ENCODE measurements around the gene ARF5.

The ARF5 gene

DNA sequence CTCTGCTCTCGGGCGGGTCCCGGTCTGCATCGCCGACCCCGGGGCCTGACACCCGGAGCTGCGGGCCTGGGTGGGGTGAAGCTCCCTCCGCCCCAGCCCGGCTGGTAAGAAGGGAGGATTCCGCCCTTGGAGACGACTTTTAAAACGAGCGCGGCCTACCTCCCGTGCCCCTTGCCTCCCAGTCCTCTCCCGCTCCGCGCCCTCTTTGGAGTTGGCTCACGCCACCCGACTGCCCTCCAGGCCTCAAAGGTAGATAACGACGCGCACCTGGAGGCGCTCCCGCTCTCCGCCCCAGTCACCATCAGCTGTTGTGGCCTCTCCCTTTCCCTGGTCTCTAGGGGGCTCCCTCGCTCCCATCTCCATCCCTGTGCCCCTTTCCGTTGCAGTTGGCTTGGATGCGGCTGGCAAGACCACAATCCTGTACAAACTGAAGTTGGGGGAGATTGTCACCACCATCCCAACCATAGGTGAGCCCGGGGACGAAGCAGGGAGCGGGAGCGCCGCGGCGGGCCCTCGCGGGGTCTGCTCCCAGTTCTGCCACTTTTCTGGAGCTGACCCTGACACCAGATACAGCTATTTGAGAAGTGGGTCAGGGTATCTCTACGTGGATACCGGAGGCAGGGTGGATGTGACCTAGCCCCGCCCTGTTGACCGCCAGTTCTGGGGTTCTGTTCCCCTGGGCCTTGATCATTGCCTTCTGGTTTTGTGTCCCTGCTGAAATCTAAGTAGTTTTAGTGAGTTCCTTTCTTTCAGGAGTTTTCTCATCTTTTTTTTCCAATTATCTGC, 679 bp downstream of the ARF5 start:
- DNase-seq (ENCODE audit: low read depth): no peak

- DNase-seq (ENCODE audit: low read depth): no peak
Observed at GRCh38 chr7:127589896-127590295, 1.7 kb downstream of the ARF5 start.

DNA sequence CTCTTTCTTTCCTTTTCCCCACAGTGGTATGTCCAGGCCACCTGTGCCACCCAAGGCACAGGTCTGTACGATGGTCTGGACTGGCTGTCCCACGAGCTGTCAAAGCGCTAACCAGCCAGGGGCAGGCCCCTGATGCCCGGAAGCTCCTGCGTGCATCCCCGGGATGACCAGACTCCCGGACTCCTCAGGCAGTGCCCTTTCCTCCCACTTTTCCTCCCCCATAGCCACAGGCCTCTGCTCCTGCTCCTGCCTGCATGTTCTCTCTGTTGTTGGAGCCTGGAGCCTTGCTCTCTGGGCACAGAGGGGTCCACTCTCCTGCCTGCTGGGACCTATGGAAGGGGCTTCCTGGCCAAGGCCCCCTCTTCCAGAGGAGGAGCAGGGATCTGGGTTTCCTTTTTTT, 3.0 kb downstream of the ARF5 start:
- no peak for DNase-seq (ENCODE audit: low read depth)

GRCh38 chr7:127591591-127591990, 3.4 kb downstream of the ARF5 start:
- no peak for DNase-seq (ENCODE audit: low read depth)

DNA sequence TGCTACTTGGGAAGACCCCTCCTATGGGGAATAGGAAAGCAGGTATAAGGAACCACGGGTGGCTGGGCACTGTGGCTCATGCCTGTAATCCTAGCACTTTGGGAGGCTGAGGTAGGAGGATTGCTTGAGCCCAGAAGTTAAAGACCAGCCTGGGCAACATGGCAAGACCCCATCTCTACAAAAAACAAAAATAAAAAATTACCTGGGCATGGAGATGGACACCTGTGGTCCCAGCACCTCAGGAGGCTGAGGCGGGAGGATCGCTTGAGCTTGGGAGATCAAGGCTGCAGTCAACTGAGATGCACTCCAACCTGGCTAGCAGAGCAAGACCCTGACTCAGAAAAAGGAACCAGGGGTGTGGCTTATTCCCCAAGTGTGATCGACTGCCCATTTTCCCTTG, 4.3 kb downstream of the ARF5 start:
- no peak for DNase-seq (ENCODE audit: low read depth)

GRCh38 chr7:127594490-127594889, 6.3 kb downstream of the ARF5 start:
- DNase-seq (ENCODE audit: low read depth): no peak

GRCh38 chr7:127595737-127596136, 7.5 kb downstream of the ARF5 start:
- DNase-seq (ENCODE audit: low read depth): no peak

DNA sequence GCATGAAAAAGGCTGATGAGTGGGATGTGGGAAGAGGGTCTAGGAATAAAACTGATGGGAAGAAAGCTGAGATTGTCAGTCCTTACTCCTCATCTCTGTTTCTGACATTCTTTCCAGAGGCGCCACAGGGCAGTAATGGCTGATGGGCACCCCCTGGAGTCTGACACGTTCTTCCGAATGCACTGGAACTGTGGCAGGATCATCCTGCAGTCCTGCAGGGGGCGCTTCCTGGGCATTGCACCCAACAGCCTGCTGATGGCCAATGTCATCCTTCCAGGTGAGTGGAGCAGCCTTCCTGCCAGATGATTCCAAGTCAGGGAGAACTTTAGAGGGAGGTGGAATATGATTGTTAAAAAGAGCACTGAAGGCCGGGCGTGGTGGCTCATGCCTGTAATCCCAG, 10.1 kb downstream of the ARF5 start:
- no peak for DNase-seq (ENCODE audit: low read depth)

DNA sequence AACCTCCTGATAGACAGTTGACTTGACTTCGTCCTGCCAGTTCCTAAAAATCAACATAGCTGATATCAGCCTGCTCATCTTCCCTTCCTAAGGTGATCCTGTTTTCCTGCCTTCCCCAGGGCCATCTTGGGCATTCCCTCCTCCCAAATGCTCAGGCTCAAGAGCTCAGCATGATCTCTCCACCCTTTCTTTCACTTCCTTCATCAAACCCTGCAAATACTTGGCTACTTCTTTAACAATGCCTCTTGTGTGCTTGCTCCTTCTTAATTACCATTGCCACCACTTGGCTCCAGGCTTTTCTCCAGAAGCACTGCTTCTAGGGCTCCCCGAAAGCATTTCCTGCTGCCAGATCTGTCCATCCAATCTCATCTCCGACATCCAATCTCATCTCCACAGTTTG, 12.7 kb downstream of the ARF5 start:
- no peak for DNase-seq (ENCODE audit: low read depth)

DNA sequence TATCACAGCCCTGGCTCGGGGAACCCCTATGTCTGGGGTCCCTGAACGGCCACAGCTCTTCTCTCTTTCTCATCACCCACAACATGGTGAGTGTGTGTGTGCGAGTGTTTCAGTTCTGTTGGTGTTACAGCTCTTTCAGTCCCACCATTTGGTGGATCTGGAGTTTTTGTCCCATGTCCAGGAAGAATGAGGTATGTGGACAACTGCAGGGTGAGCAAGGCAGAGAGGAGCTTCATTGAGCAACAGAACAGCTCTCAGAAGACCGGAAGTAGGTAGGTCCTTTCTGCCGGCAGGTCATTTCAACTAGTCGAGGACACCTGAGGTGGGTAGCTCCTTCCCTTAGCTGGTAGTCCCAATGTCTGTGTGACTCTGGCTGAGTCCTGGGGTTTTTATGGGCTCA, 20.2 kb downstream of the ARF5 start:
- no peak for DNase-seq (ENCODE audit: low read depth)

GRCh38 chr7:127609297-127609696, 21.1 kb downstream of the ARF5 start:
- no peak for DNase-seq (ENCODE audit: low read depth)

DNA sequence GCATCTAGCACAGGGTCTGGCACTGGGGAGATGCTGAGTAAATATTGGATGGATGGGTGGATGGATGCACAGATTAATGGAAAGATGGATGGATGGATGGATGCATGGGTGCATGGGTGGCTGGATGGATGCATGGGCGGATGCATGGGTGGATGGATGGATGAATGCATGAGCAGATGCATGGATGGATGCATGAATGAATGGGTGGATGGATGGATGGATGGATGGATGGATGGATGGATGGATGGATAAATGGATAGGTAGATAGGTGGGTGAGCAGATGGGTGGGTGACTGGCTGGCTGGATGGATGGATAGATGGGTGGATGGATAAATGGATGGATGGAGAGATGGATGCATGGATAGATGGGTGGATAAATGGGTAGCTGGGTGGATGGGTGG, 24.1 kb downstream of the ARF5 start:
- DNase-seq (ENCODE audit: low read depth): no peak

DNA sequence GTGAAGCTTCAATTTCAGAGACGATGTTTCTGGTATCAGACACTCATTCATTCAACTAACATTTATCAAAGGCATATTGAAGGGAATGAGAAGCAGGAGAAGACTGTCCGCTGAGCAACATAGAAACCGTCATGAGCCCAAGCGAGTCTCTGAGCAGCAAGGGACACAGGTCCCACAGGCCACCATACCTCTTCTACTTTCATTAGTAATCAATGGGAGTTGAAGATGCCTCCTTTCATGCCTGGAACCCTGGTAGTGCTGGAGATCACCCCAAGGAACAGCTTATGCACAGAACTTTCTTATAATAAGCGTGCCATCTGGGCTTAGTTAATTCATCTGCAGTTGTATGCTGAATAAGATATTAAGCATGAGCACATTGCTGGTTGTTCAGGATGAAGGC, 28.5 kb downstream of the ARF5 start:
- DNase-seq (ENCODE audit: low read depth): no peak

- no peak for DNase-seq (ENCODE audit: low read depth)
Observed at GRCh38 chr7:127618042-127618441, 29.8 kb downstream of the ARF5 start, which contains the start of gene PAX4. Gene PAX4, minus strand, starts transcription at chr7:127618142. Its CDS starts 2,214 bp downstream, at chr7:127615928.

DNA sequence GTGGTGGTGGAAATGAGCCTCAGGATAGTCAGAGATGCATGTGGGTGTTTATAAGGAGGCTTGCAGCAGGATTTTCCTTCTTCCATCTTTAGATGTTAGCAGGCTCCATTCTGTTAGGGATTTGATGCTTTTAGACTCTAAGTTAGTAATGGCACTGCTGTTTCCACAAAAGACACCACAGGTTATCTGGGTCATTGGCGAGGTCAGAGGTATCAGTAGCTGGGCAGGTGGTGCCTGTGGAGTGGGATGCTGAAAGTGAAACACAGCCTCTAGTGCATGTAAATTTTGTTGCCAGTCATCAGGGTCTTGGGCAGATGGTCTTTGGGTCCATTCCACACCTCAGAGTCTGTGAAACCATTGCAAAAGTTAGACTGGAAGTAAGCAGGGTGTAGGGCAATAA, 30.6 kb downstream of the ARF5 start:
- DNase-seq (ENCODE audit: low read depth): no peak

GRCh38 chr7:127619681-127620405, 31.6 kb downstream of the ARF5 start:
- DNase-seq (ENCODE audit: low read depth): no peak

DNA sequence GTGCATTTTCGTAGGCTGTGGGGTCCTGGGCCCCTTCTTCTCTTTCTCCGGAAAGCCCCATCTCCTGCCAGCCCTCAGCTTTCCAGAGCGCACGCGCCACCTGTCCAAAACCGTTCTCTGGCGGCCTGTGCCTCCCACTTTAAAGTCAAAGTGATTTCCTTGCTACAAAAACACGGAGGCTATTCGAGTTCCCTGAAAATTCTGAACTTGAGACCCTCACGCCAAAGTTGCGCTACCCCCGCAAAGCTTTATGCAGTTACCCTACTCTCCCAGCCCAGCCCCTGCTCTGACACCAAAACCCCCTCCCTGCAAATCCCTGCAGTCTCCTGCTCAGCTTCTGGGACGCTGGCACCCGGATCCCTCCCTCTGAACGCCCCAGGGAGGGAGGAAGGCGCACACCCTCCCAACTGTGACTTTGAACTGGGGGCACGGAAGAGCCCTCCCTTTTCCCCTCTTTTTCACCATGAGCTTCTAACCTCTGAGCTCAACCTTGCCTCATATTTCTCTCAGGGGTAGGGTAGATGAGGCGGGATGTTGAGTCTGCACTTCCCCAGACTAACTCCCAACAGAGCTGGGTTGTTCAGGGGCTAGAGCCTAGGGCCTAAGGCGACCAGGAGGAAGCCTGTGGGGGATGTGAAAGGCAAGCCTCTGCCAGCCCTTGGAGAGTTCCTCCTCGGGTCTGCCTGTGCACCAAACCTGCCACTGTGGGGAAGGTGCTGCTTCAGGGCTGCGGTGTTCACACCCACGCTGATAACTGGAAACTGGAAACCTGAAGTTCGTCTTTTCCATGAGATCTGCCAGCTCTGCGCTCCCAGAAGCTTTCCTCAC, 32.4 kb downstream of the ARF5 start:
- DNase-seq (ENCODE audit: low read depth): no peak

DNA sequence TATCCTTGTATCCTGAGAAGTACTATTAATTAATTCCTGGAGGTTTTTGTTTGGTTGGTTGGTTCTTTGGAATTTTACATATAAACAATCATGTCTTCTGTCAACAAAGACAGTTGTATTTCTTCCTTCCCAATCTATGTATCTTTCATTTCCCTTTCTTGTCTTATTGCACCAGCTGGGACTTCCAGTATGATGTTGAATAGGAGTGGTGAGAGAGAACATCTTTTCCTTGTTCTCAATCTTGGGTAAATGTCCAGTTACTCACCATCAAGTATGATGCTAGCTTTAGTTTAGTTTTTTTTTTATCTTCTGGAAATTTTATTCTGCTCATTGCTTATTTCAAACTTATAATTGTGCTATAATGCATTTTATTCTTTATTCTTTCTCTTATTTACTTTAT, 37.1 kb downstream of the ARF5 start:
- no peak for DNase-seq (ENCODE audit: low read depth)

DNA sequence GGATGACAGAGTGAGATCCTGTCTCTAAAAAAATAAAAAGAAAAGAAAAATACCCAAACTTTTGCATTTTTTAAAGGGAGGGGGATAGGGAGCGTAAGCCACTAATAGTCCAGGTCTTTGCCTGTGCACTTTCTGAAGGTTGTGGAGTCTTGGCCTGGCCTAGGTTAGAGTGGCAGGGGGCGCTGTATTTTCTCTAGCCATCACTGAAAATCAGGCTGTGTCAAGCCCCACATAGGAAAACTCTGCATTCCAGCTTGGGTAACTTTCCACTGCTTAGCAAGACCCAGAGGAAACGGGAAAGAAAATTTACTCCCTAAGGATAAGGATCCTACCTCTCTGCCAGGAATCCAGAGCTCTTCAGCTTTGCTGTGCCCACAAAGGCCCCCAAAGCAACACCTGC, 40.2 kb downstream of the ARF5 start:
- no peak for DNase-seq (ENCODE audit: low read depth)

- peak; percentile 13 for DNase-seq (ENCODE audit: low read depth)
Observed at GRCh38 chr7:127629268-127629854, 41.1 kb downstream of the ARF5 start.

DNA sequence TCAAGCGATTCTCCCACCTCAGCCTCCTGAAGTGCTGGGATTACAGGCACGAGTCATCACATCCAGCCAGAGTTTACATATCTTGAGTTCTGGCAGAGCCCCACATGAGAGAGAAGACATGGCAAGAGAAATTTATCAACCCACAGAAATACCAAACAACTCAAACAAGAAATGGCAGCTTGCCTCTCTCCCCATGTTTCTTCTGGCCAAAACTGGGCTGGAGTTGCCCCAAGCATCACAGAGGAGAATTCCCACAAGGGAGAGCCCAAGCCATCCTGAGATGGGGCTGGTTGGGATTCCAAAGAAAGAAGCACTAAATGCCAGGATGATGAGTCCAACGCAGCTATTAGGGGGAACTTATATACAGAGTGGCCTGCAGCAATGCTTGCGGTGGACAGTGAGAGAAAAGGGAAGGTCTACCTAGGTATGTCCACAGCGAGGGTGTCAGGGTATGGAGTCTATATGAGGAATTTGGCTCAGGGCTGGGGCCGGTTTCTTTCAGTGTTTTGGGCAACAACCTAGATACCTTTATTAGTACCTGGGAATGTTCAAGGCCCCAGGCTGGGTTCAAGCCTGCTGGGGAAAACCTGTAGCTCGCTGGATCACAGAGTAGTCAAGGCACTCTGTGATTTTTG, 44.2 kb downstream of the ARF5 start:
- no peak for DNase-seq (ENCODE audit: low read depth)
